Smooth muscle cell (in vitro differentiated cells): ENCODE results near the gene GCDH. TPM values are rescaled to one million over a fixed set of nuclear protein-coding genes. Genes with fewer than 3 reads are reported as not detected.
A peak's percentile ranks its signal among the peaks of the same experiment; 100 is the strongest.

ENCODE experiments used
- DNase-seq: peaks from one replicate; lab custom pipeline; 2025; ENCODE audit not compliant: unreplicated experiment; lab: John Stamatoyannopoulos, UW
- H2AFZ ChIP-seq: fragments of 200-600 bp; sonication (generic); 2 replicates; pipeline ENCODE4 v1.6.0; 2016; ENCODE audit warnings: antibody characterized with exemption, low read depth, mild to moderate bottlenecking
- H3F3A ChIP-seq: fragments of 200-600 bp; sonication (generic); 2 replicates; pipeline ENCODE4 v1.6.0; 2017; ENCODE audit warnings: antibody characterized with exemption, low read depth
- H3K27ac ChIP-seq: fragments of 200-600 bp; sonication (generic); 2 replicates; pipeline ENCODE4 v1.5.1; 2016; ENCODE audit warnings: low read depth, mild to moderate bottlenecking
- H3K27me3 ChIP-seq: fragments of 200-600 bp; sonication (generic); 2 replicates; pipeline ENCODE4 v1.6.1; 2016; ENCODE audit warnings: low read depth, mild to moderate bottlenecking
- H3K36me3 ChIP-seq: fragments of 200-600 bp; sonication (generic); 2 replicates; pipeline ENCODE4 v1.5.1; 2016; ENCODE audit warnings: low read depth
- H3K4me1 ChIP-seq: fragments of 200-600 bp; sonication (generic); 2 replicates; pipeline ENCODE4 v1.5.1; 2016; ENCODE audit warnings: low read depth
- H3K4me2 ChIP-seq: fragments of 200-600 bp; sonication (generic); 2 replicates; pipeline ENCODE4 v1.6.0; 2016; ENCODE audit warnings: mild to moderate bottlenecking
- H3K4me3 ChIP-seq: fragments of 200-600 bp; sonication (generic); 2 replicates; pipeline ENCODE4 v1.5.1; 2016; ENCODE audit warnings: mild to moderate bottlenecking
- H3K79me2 ChIP-seq: fragments of 200-600 bp; sonication (generic); 2 replicates; pipeline ENCODE4 v1.6.0; 2016; ENCODE audit warnings: low read depth, mild to moderate bottlenecking
- H3K9ac ChIP-seq: fragments of 200-600 bp; sonication (generic); 2 replicates; pipeline ENCODE4 v1.6.0; 2016; ENCODE audit warnings: low read depth
- H3K9me3 ChIP-seq: fragments of 200-600 bp; sonication (generic); replicated peaks from 2 replicates; pipeline ENCODE4 v1.5.1; 2016; ENCODE audit warnings: low read depth
- H4K20me1 ChIP-seq: fragments of 200-600 bp; sonication (generic); 2 replicates; pipeline ENCODE4 v1.6.0; 2016; ENCODE audit warnings: low read depth
- CTCF ChIP-seq: fragments of 200-600 bp; sonication (generic); IDR thresholded peaks from 2 replicates; pipeline ENCODE4 v1.5.1; 2017; ENCODE audit warnings: borderline replicate concordance, mild to moderate bottlenecking, antibody characterized with exemption; ENCODE audit not compliant: insufficient read depth, poor library complexity, severe bottlenecking
- WGBS: methylation state at CpG from one replicate; pipeline ENCODE4 v1.1.7; 2016; ENCODE audit warnings: low lambda C conversion rate; 5-methylcytosine and 5-hydroxymethylcytosine counted together
- polyA plus RNA-seq: library from polyadenylated mRNA; unstranded; fragments of >200 nt; fragmentation: Nextera tagmentation; extraction: Ambion mirVana; gene quantifications from 2 replicates; pipeline ENCODE4 v1.2.1, GENCODE V29; 2016
- total RNA-seq: library from RNA; depleted of rRNA; stranded (reverse); fragments of >200 nt; gene quantifications from 2 replicates; pipeline ENCODE4 v1.2.3, GENCODE V29; 2014

GCDH gene
- total and polyA plus RNA-seq, 2 experiments from 2014 or later: 9.7 to 15.3 TPM

- Histone ChIP-seq H3K27ac (no peak overlapping the region), H2AFZ (no peak overlapping the region), H3K9ac (no peak overlapping the region), H3K4me1 (no peaks in the 10 kb centered on the region), H3F3A (no peaks in the 10 kb centered on the region), H3K27me3 (no peaks in the 10 kb centered on the region), H3K4me2 (no peak overlapping the region), H3K79me2 (no peaks in the 10 kb centered on the region), H3K9me3 (no peaks in the 10 kb centered on the region), H3K4me3 (no peak overlapping the region), H3K36me3 (no peaks in the 10 kb centered on the region), H4K20me1 (no peaks in the 10 kb centered on the region)
- 95% methylated on average over 6 of the region's 6 CpGs for WGBS
- no peak for TF ChIP-seq CTCF
- no peak for DNase-seq
These were observed 15.9 kb upstream of the GCDH start for GRCh38 chr19:12875086-12875485.

GRCh38 chr19:12880551-12881171, 10.3 kb upstream of the GCDH start:
- no peaks in the 10 kb centered on the region for H3K36me3 ChIP-seq
- peak overlapping the region; percentile 94 for H3K4me2 ChIP-seq
- peak overlapping the region; percentile 94 for H2AFZ ChIP-seq
- H4K20me1 ChIP-seq: no peaks in the 10 kb centered on the region
- DNase-seq: peak; percentile 49
- peaks cover 12% of the 10 kb centered on the region for H3K27me3 ChIP-seq
- 13% methylated on average over 25 of the region's 29 CpGs for WGBS
- no peak overlapping the region for H3K27ac ChIP-seq
- no peaks in the 10 kb centered on the region for H3F3A ChIP-seq
- no peak for TF ChIP-seq CTCF
- H3K4me3 ChIP-seq: peak overlapping the region; percentile 67
- no peaks in the 10 kb centered on the region for H3K79me2 ChIP-seq
- no peaks in the 10 kb centered on the region for H3K9me3 ChIP-seq
- H3K4me1 ChIP-seq: no peaks in the 10 kb centered on the region
- H3K9ac ChIP-seq: peak overlapping the region; percentile 33

- H3K4me2 ChIP-seq: peak within 1 kb of the TSS; percentile 94
- H3K4me3 ChIP-seq: peak within 1 kb of the TSS; percentile 67
- no peaks in the 10 kb centered on the region for H4K20me1 ChIP-seq
- no peaks in the 10 kb centered on the region for H3K79me2 ChIP-seq
- peak within 1 kb of the TSS; percentile 26 for H3K27ac ChIP-seq
- under 1% methylated on average over 38 of the region's 38 CpGs for WGBS
- no peaks in the 10 kb centered on the region for H3K4me1 ChIP-seq
- H3K9ac ChIP-seq: peak within 1 kb of the TSS; percentile 33
- peak; percentile 68 for DNase-seq
- no peaks in the 10 kb centered on the region for H3F3A ChIP-seq
- no peaks in the 10 kb centered on the region for H3K9me3 ChIP-seq
- no peak for TF ChIP-seq CTCF
- peaks cover 18% of the 10 kb centered on the region for H3K27me3 ChIP-seq
- no peaks in the 10 kb centered on the region for H3K36me3 ChIP-seq
- H2AFZ ChIP-seq: peak within 1 kb of the TSS; percentile 94
These were observed 9.7 kb upstream of the GCDH start, which contains the start of gene DNASE2 for GRCh38 chr19:12881172-12881808. Gene DNASE2, minus strand, starts transcription at chr19:12881449. Its CDS starts 74 bp downstream, at chr19:12881375.

GRCh38 chr19:12882589-12882988, 8.4 kb upstream of the GCDH start:
- Histone ChIP-seq H3K4me1 (no peaks in the 10 kb centered on the region), H3K4me2 (no peak overlapping the region), H3K27ac (no peak overlapping the region), H3K79me2 (no peaks in the 10 kb centered on the region), H3K9me3 (no peaks in the 10 kb centered on the region), H3F3A (no peaks in the 10 kb centered on the region), H2AFZ (no peak overlapping the region), H3K4me3 (no peak overlapping the region), H3K36me3 (no peaks in the 10 kb centered on the region), H3K27me3 (peaks cover 18% of the 10 kb centered on the region), H3K9ac (no peak overlapping the region), H4K20me1 (no peaks in the 10 kb centered on the region)
- 95% methylated on average over 3 of the region's 3 CpGs for WGBS
- no peak for DNase-seq
- TF ChIP-seq CTCF: no peak
